T-cell (primary cell): ENCODE measurements around the gene LGALS14. TPM values are rescaled to one million over a fixed set of nuclear protein-coding genes. Genes with fewer than 3 reads are reported as not detected.
"Not testable (repeated sequence)": the region's sequence is repeated elsewhere in the genome, so short reads cannot be mapped to it uniquely, and the experiment has no call there.

Experiments used
- ATAC-seq, 4 experiments: fragments of 200-7000 bp in 3 of 4; fragments of 150-1000 bp in 1 of 4; cut with Tn5 transposase; replicated peaks in 1 of 4; 1 replicate in 3 of 4; 2 replicates in 1 of 4; pipeline ENCODE4 v1.10.0; 2021; ENCODE audit warnings: moderate library complexity in 3 of 4, mild to moderate bottlenecking in 2 of 4, moderate number of reproducible peaks in 1 of 4
- CTCF ChIA-PET, 2 donors: fragments of 300-600 bp; sonication (Branson Sonifier 250); formaldehyde crosslinking; loops; one replicate each; lab custom pipeline; 2022; ENCODE audit warnings: antibody characterized with exemption in 2 of 2; lab: Charles Lee
- POLR2A ChIA-PET, 2 donors: fragments of 300-600 bp; sonication (Branson Sonifier 250); formaldehyde crosslinking; loops; one replicate each; lab custom pipeline; 2022; ENCODE audit warnings: antibody characterized with exemption in 2 of 2; lab: Charles Lee
- DNase-seq, 35 experiments: peaks; one replicate each; pipeline versions ENCODE4 v3.0.0 to v3.0.0-alpha.2; 2013 to 2023
- H3K27ac ChIP-seq: one replicate; pipeline ENCODE4 v1.5.1; 2013; ENCODE audit warnings: low read length
- H3K27me3 ChIP-seq, 2 experiments: replicated peaks in 1 of 2; 1 replicate in 1 of 2; 2 replicates in 1 of 2; pipeline versions ENCODE4 v1.6.1 to v1.7.0; 2013; ENCODE audit warnings: low read length in 1 of 2, mixed read lengths in 1 of 2; ENCODE audit not compliant: control insufficient read depth in 2 of 2, insufficient read depth in 2 of 2; ENCODE audit errors: extremely low read depth in 1 of 2
- H3K36me3 ChIP-seq, 2 donors: 1 replicate in 1 of 2; 2 replicates in 1 of 2; pipeline versions ENCODE4 v1.6.1 to v1.7.0; 2013; ENCODE audit warnings: low read length in 1 of 2; ENCODE audit not compliant: control insufficient read depth in 2 of 2, insufficient read depth in 1 of 2; ENCODE audit errors: extremely low read depth in 1 of 2
- H3K4me1 ChIP-seq, 2 experiments: 1 replicate in 1 of 2; 2 replicates in 1 of 2; pipeline versions ENCODE4 v1.6.1 to v1.7.0; 2013; ENCODE audit warnings: low read length in 2 of 2, mixed read lengths in 1 of 2; ENCODE audit not compliant: insufficient read depth in 2 of 2, control insufficient read depth in 1 of 2; ENCODE audit errors: extremely low read depth in 1 of 2
- H3K4me3 ChIP-seq, 2 donors: 1 replicate in 1 of 2; 2 replicates in 1 of 2; pipeline versions ENCODE4 v1.5.1 to v1.7.0; 2013; ENCODE audit warnings: mild to moderate bottlenecking in 2 of 2, low read length in 1 of 2, moderate library complexity in 1 of 2; ENCODE audit not compliant: control insufficient read depth in 1 of 2; ENCODE audit errors: extremely low read depth in 1 of 2
- H3K9me3 ChIP-seq: 2 replicates; pipeline ENCODE4 v1.7.0; 2013
- H3K27ac Mint-ChIP-seq, 2 donors: one replicate each; pipeline ENCODE4 v1.8.0; 2020 to 2021; ENCODE audit warnings: mild to moderate bottlenecking in 2 of 2, mixed read lengths in 2 of 2
- H3K27me3 Mint-ChIP-seq, 2 donors: one replicate each; pipeline ENCODE4 v1.8.0; 2021 to 2022; ENCODE audit warnings: mixed read lengths in 2 of 2
- H3K36me3 Mint-ChIP-seq: one replicate; pipeline ENCODE4 v1.8.0; 2021; ENCODE audit warnings: mixed read lengths
- H3K4me1 Mint-ChIP-seq, 3 donors: one replicate each; pipeline ENCODE4 v1.8.0; 2020 to 2022; ENCODE audit warnings: mixed read lengths in 3 of 3, mild to moderate bottlenecking in 1 of 3
- H3K4me3 Mint-ChIP-seq, 3 donors: one replicate each; pipeline ENCODE4 v1.8.0; 2020 to 2022; ENCODE audit warnings: mild to moderate bottlenecking in 3 of 3, mixed read lengths in 3 of 3, moderate library complexity in 3 of 3
- H3K9me3 Mint-ChIP-seq, 3 donors: one replicate each; pipeline ENCODE4 v1.8.0; 2020 to 2022; ENCODE audit warnings: mixed read lengths in 3 of 3
- WGBS: methylation state at CpG from one replicate; pipeline ENCODE4 v1.1.5; 2013; ENCODE audit warnings: missing lambda C conversion rate; ENCODE audit not compliant: insufficient coverage; 5-methylcytosine and 5-hydroxymethylcytosine counted together
- total RNA-seq, 35 experiments: library from RNA in 6 of 35; stranded (reverse) in 6 of 35; fragments of 120-200 nt in 1 of 35; gene quantifications; one replicate each; pipeline versions ENCODE4 v1.2.1 to v1.2.4 and lab custom pipeline; 2013 to 2026

The LGALS14 gene
- total RNA-seq, 5 donors from 2014 or later (not counting 1 experiment from before 2014, with no cell fraction given), result 0.49 to 1.2 TPM; not detected in 3

GRCh38 chr19:39701291-39701690 lies 3.0 kb upstream of the LGALS14 start:
- CTCF ChIA-PET, result no interaction called here
- DNase-seq (no peak), ATAC-seq (no peak)
- H3K4me3 ChIP-seq, result no peak overlapping the region
- Mint-ChIP-seq H3K27me3 (peaks cover 4 to 38% of the 10 kb centered on the region in 2 donors), H3K4me1 (peaks cover 21 to 28% (median 23%) of the 10 kb centered on the region in 3 donors), H3K36me3 (no peaks in the 10 kb centered on the region), H3K27ac (no peak overlapping the region), H3K4me3 (no peak overlapping the region), H3K9me3 (no peaks in the 10 kb centered on the region)
- no peaks in the 10 kb centered on the region for H3K36me3 ChIP-seq
- H3K27me3 ChIP-seq, result no peaks in the 10 kb centered on the region
- no peak overlapping the region for H3K27ac ChIP-seq
- H3K4me1 ChIP-seq, result peaks cover 0 to 7% of the 10 kb centered on the region in 2 experiments
- POLR2A ChIA-PET, result no interaction called here
- H3K9me3 ChIP-seq, result no peaks in the 10 kb centered on the region
- 83% methylated on average over 2 of the region's 5 CpGs for WGBS

- H3K27ac ChIP-seq, result peak overlapping the region; percentile 31
- no peak overlapping the region for H3K4me3 ChIP-seq
- no peaks in the 10 kb centered on the region for H3K9me3 Mint-ChIP-seq
- peaks cover 3 to 11% of the 10 kb centered on the region in 2 donors for H3K27me3 Mint-ChIP-seq
- H3K36me3 Mint-ChIP-seq, result no peaks in the 10 kb centered on the region
- peak in 2 of 4 experiments; percentile 53 to 68 for ATAC-seq
- peak overlapping the region in 2 of 3 donors; percentile 32 to 41 for H3K4me3 Mint-ChIP-seq
- peaks cover 0 to 11% of the 10 kb centered on the region in 2 experiments for H3K4me1 ChIP-seq
- peaks cover 34 to 51% (median 38%) of the 10 kb centered on the region in 3 donors for H3K4me1 Mint-ChIP-seq
- WGBS, result 0% methylated on average over 1 of the region's 8 CpGs
- H3K36me3 ChIP-seq, result no peaks in the 10 kb centered on the region
- peak in 17 of 35 experiments; percentile 2 to 34 (median 21) for DNase-seq
- H3K27me3 ChIP-seq, result no peaks in the 10 kb centered on the region
- H3K27ac Mint-ChIP-seq, result peak overlapping the region; percentile 78 to 89
- ChIA-PET CTCF (no interaction called here), POLR2A (interaction anchor here in 1 of 2 donors (0.6 kb wide), 1 partner anchor 297 kb away, joined by 8 read pairs; no protein-coding TSS in a partner anchor)
- no peaks in the 10 kb centered on the region for H3K9me3 ChIP-seq
Measured at GRCh38 chr19:39705578-39706188, 1.4 kb downstream of the LGALS14 start.

- H3K9me3 Mint-ChIP-seq, result peaks cover 0 to 2% (median 0%) of the 10 kb centered on the region in 3 donors
- H3K27ac Mint-ChIP-seq, result no peak overlapping the region
- H3K4me1 Mint-ChIP-seq, result peaks cover 41 to 63% (median 45%) of the 10 kb centered on the region in 3 donors
- H3K4me1 ChIP-seq, result peaks cover 0 to 11% of the 10 kb centered on the region in 2 experiments
- no peak overlapping the region for H3K27ac ChIP-seq
- no peak overlapping the region for H3K4me3 Mint-ChIP-seq
- H3K36me3 ChIP-seq, result no peaks in the 10 kb centered on the region
- WGBS, result 90% methylated on average over 6 of the region's 6 CpGs
- ChIA-PET CTCF (no interaction called here), POLR2A (no interaction called here)
- no peaks in the 10 kb centered on the region for H3K36me3 Mint-ChIP-seq
- DNase-seq, result no peak
- no peak overlapping the region for H3K4me3 ChIP-seq
- H3K27me3 ChIP-seq, result no peaks in the 10 kb centered on the region
- ATAC-seq, result no peak
- H3K9me3 ChIP-seq, result no peaks in the 10 kb centered on the region
- H3K27me3 Mint-ChIP-seq, result peaks cover 3 to 5% of the 10 kb centered on the region in 2 donors
Measured at GRCh38 chr19:39708594-39708993, 4.3 kb downstream of the LGALS14 start.

GRCh38 chr19:39709026-39709872 lies 5.0 kb downstream of the LGALS14 start:
- Mint-ChIP-seq H3K4me3 (no peak overlapping the region), H3K27me3 (peaks cover 3 to 6% of the 10 kb centered on the region in 2 donors), H3K9me3 (peaks cover 0 to 3% (median 0%) of the 10 kb centered on the region in 3 donors), H3K4me1 (peaks cover 39 to 60% (median 43%) of the 10 kb centered on the region in 3 donors), H3K27ac (no peak overlapping the region), H3K36me3 (no peaks in the 10 kb centered on the region)
- ATAC-seq (no peak), DNase-seq (no peak)
- H3K27me3 ChIP-seq, result no peaks in the 10 kb centered on the region
- H3K4me3 ChIP-seq, result no peak overlapping the region
- no peaks in the 10 kb centered on the region for H3K36me3 ChIP-seq
- peaks cover 0 to 11% of the 10 kb centered on the region in 2 experiments for H3K4me1 ChIP-seq
- POLR2A ChIA-PET, result interaction anchor here in 1 of 2 donors (0.6 kb wide), 1 partner anchor 1793 kb away, joined by 3 read pairs; no protein-coding TSS in a partner anchor
- 84% methylated on average over 5 of the region's 5 CpGs for WGBS
- no peak overlapping the region for H3K27ac ChIP-seq
- CTCF ChIA-PET, result no interaction called here
- no peaks in the 10 kb centered on the region for H3K9me3 ChIP-seq

GRCh38 chr19:39710333-39710890 lies 6.1 kb downstream of the LGALS14 start:
- H3K27ac ChIP-seq, result no peak overlapping the region
- ATAC-seq (peak; percentile 35 to 71 (median 50)), DNase-seq (no peak)
- H3K36me3 ChIP-seq, result no peaks in the 10 kb centered on the region
- Mint-ChIP-seq H3K4me1 (peaks cover 27 to 48% (median 31%) of the 10 kb centered on the region in 3 donors), H3K4me3 (no peak overlapping the region), H3K27me3 (peaks cover 6 to 10% of the 10 kb centered on the region in 2 donors), H3K27ac (peak overlapping the region; percentile 14 to 67), H3K36me3 (no peaks in the 10 kb centered on the region), H3K9me3 (peaks cover 0 to 6% (median 2%) of the 10 kb centered on the region in 3 donors)
- ChIA-PET POLR2A (no interaction called here), CTCF (no interaction called here)
- H3K4me1 ChIP-seq, result peaks cover 0 to 11% of the 10 kb centered on the region in 2 experiments
- H3K4me3 ChIP-seq, result no peak overlapping the region
- H3K9me3 ChIP-seq, result no peaks in the 10 kb centered on the region
- WGBS, result no CpG with 5 or more reads among the region's 4 CpGs
- no peaks in the 10 kb centered on the region for H3K27me3 ChIP-seq

- POLR2A ChIA-PET, result interaction anchor here in 1 of 2 donors (0.6 to 0.7 kb wide), 2 partner anchors 194 to 723 kb away, joined by 4 to 7 read pairs; no protein-coding TSS in a partner anchor
- H3K36me3 ChIP-seq, H3K9me3 Mint-ChIP-seq, H3K9me3 ChIP-seq, H3K27ac ChIP-seq, H3K4me1 ChIP-seq, ATAC-seq, H3K36me3 Mint-ChIP-seq, DNase-seq, H3K4me3 Mint-ChIP-seq, H3K4me3 ChIP-seq: not testable (repeated sequence)
- H3K27me3 Mint-ChIP-seq, result peaks cover 46% of the 10 kb centered on the region in 2 donors
- CTCF ChIA-PET, result interaction anchor here in 1 of 2 donors (0.5 kb wide), 1 partner anchor 16 kb away, joined by 4 read pairs; no protein-coding TSS in a partner anchor
- H3K27ac Mint-ChIP-seq, result peak overlapping the region in 1 of 2 donors; percentile 16
- H3K4me1 Mint-ChIP-seq, result peaks cover 5 to 26% (median 8%) of the 10 kb centered on the region in 3 donors
- whole genome bisulfite sequencing, result no CpG with 5 or more reads among the region's 3 CpGs
- H3K27me3 ChIP-seq, result peaks cover 0 to 14% of the 10 kb centered on the region in 2 experiments
Measured at GRCh38 chr19:39720144-39720543, 15.9 kb downstream of the LGALS14 start.
